Activated effector memory CD4-positive, alpha-beta T cell treated with Interleukin-2 at 50 U/mL for 16 hours (primary cell): ENCODE results near the gene PSTPIP1.
"Not testable (repeated sequence)": the region's sequence is repeated elsewhere in the genome, so short reads cannot be mapped to it uniquely, and the experiment has no call there.

Experiments
- DNase-seq: peaks from one replicate; pipeline ENCODE4 v3.0.0-alpha.2; 2020

Gene PSTPIP1

GRCh38 chr15:76994971-76995945 lies at the start of gene PSTPIP1:
Gene PSTPIP1, plus strand, starts transcription at chr15:76995126. Its CDS starts 448 bp downstream, at chr15:76995574.
- DNase-seq = peak; percentile 74

DNA sequence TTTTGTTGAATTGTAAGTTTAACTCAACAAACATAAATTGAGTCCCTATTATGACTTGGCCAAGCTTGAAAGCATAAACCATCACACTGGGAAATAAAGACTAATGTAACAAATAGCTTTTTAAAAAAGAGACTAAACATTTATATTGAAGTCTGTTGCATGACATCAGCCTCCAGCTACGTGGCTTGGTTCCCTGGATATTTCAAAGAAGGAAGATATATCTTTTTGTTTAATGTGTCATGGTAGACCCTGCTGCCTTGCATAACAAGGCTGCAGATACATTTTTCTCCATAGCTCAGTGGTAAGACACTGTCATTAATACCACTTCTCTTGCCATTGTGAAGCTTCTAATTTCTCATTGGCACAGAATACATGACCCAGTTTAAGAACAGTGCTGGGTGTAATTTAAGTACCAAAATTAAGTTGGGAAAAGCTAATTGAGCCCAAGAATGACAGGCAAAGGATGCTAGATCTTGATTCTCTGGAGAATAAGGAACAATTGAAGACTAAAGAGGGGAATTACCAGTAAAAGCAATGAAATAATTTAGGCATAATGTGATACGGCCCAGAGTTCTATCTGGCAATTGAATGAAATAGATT lies 49.3 kb upstream of the PSTPIP1 start:
- DNase-seq = no peak

- DNase-seq = no peak
Observed at GRCh38 chr15:76947454-76947853, 47.5 kb upstream of the PSTPIP1 start.

DNA sequence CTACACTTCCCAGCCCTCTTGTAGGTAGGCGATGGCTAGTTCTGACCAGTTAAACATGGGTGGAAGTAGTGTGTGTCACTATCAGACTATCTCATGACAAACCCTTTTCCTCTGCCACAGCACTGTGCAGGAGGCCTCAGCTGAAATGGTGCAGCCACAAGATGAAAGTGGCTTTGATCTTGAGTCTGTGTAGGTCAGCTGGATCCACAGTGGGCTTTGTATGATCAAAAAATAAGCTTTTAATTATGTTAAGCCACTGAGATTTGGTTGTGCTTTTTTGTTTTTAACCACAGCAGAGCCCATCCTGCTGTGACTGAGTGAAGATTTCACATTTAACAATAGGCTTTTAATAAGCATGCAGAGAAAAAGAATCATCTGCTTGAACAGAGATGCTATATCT lies 43.7 kb upstream of the PSTPIP1 start:
- DNase-seq = no peak

DNA sequence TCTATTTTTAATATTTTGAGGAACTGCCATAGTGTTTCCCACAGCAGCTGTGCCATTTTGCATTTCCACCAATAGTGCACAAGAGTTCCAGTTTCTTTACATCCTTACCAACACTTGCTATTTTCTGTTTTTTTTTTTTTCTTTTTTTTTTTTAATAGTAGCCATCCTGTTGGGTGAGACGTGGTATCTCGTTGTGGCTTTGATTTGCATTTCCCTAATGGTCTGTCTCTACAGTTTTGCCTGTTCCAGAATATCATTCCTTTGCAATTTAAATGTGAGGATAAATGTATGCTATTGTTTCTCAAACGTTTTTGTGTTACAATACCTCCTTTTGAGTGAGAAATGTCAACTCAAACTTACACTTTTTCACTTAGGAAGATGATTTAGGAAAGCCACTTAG lies 41.0 kb upstream of the PSTPIP1 start:
- DNase-seq = no peak

- no peak for DNase-seq
Observed at GRCh38 chr15:76954744-76955143, 40.2 kb upstream of the PSTPIP1 start.

DNA sequence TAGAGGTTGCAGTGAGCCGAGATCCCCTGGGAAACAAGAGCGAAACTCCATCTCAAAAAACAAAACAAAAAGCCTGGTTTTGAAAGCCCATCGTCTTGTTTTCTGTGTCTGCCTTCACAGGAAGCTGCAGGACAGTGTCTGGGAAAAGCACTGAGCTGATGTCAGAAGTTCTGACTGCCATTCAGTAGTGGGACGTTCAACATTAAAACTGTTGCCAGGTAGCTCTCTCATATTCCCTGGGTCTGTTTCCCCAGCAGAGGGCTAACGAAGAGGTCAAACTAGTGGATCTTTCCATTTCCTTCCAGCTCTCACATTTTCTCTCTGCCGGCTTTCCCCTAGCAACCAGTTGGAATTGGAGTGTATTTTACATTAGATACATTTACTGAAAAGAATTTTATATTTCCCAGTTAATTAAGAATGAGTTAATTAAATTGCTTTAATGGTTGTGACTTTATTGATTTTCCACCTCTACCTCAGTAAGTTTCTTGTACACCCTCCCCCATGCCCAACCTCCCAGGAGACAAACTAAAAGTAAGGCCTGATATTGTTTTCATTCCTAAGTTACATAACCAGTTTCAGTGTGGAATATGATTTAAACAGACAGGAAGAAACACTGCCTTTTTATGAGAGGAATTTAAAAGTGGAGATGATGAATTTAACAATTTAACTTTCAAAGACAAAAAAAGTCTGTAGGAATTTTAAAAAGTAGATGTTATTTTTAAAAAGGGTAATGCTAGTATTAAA lies 33.5 kb upstream of the PSTPIP1 start:
- no peak for DNase-seq

DNA sequence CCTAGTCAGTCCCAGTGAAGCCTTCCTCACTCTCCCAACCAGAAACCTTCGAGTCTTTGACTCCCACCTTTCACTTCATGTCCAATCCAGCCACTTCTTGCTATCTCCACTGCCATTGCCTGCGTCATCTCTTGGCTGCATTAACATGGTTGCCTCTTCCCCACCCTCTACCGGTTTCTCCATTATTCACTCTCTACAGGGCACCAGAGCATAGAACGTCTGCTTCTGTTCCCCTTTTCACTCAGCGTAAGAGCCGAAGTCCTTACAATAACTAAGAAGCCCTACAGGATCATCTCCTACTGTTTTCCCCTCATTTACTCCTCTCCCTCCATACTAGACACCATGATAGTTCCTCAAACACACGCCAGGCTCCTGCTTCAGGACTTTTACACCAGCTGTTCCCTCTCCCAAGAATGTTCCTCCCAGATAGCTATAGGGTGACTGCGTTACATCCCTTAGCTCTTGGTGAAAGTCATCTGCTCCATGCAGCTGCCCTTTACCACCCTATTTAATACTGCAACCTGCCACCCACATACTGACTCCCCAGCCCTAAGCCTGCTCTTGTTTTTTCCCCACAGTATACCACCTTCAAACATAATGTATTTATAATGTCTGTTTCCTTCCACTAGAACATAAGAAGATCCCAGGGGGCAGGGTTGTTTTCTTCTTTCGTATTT lies 32.5 kb upstream of the PSTPIP1 start:
- DNase-seq = no peak

- DNase-seq = no peak
Observed at GRCh38 chr15:76963596-76963995, 31.3 kb upstream of the PSTPIP1 start.

GRCh38 chr15:76964157-76964556 lies 30.8 kb upstream of the PSTPIP1 start:
- DNase-seq = no peak

GRCh38 chr15:76966051-76966450 lies 28.9 kb upstream of the PSTPIP1 start:
- not testable (repeated sequence) for DNase-seq

DNA sequence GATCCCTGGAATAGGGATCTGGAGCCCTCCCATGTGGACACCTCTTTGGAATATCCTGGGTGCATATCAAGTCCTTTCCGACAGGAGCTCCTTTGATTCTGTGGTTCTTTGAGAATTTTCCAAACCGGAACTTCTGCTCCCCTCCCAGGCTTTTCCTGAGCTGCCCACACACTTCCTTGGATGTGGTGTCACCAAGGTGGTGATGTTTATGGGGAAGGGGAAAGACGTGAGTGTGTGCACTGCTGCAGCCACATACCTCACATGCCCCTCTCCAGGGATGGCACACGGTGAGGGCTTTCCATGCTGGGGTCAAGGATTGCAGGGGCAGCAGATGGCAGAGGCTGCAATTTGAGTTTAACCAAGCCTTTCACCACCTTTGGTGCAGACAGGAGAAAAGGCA lies 27.9 kb upstream of the PSTPIP1 start:
- no peak for DNase-seq

DNA sequence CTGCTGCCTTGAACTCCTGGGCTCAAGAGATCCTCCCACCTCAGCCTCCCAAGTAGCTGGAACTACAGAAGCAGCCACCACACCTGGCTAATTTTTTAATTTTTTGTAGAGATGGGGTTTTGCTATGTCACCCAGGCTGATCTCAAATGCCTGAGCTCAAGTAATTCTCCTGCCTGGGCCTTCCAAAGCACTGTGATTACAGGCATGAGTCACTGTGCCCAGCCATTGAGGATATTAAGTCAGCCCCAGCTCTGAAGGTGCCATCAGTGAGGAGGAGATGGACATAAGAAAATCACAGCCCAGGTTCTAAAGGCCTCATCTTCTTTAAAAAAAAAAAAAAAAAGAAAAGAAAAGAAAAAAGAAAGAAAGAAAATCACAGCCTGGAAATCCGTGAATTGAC lies 26.6 kb upstream of the PSTPIP1 start:
- DNase-seq = no peak

GRCh38 chr15:76972389-76973361 lies 22.3 kb upstream of the PSTPIP1 start:
- no peak for DNase-seq

DNA sequence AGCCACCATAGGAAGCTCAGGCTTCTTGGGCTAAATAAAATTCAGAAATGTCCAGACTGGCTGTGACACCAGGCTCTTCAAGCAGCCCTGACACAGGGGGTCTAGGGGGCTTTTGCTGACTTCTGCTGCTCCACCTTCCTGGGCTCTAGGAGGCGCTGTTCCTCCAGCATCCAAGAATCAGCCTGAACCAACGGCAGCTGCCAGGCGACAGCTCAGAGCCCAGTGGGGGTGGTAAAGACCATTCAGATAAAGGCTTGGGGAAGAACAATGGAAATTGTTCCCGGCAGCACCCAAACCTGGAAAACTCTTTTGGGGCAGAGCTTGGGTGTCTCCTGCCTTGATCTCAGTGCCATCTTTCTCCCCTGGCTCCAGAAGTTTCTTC lies 21.6 kb upstream of the PSTPIP1 start:
- DNase-seq = peak; percentile 45

DNA sequence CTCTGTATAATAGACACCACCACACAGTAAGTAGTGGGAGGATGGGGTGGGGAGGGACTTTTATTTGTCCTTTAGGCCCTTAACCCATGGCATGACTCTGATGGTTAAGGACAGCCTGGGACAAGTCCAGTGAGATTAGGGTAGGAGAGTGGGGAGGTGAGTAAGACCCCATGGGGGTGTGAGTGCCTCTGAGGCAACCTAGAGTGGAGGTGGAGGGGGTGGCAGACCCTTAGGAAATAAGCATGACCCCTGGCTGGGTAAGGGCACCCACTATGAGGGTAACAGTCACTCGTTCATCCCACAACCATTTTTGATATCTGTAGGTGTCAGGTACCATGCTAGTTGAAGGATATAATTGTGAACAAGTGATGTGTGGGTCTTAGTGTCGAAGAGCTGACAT lies 21.0 kb upstream of the PSTPIP1 start:
- no peak for DNase-seq

GRCh38 chr15:76974456-76975036 lies 20.4 kb upstream of the PSTPIP1 start:
- DNase-seq = no peak

- DNase-seq = no peak
Observed at GRCh38 chr15:76976141-76976540, 18.8 kb upstream of the PSTPIP1 start.

DNA sequence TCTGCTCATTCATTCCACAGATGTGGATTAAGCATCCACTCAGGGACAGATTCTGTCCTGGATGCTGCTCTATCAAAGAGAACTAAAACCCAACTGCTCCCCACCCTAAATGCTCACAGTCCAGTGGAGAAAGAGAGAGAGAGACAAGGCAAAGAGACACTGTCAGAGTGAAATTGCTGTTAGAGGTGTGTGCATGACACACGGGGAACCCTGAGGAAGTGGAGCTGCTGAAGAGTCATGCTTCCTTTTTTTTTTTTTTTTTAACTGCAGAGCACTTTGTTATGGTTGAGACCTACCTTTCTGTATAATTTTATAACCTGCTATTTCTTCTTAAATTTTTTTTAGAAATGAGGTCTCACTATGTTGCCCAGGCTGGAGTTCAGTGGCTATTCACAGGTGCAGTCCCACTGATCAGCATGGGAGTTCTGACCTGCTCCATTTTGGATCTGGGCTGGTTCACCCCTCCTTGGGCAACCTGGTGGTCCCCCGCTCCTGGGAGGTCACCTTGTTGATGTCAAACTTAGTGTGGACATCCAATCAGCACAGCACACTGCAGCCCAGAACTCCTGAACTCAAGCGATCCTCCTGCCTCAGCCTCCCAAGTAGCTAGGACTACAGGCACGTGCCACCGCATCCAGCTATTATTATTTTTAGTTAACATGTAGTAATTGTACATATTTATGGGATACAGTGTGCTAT lies 18.2 kb upstream of the PSTPIP1 start:
- DNase-seq = no peak

DNA sequence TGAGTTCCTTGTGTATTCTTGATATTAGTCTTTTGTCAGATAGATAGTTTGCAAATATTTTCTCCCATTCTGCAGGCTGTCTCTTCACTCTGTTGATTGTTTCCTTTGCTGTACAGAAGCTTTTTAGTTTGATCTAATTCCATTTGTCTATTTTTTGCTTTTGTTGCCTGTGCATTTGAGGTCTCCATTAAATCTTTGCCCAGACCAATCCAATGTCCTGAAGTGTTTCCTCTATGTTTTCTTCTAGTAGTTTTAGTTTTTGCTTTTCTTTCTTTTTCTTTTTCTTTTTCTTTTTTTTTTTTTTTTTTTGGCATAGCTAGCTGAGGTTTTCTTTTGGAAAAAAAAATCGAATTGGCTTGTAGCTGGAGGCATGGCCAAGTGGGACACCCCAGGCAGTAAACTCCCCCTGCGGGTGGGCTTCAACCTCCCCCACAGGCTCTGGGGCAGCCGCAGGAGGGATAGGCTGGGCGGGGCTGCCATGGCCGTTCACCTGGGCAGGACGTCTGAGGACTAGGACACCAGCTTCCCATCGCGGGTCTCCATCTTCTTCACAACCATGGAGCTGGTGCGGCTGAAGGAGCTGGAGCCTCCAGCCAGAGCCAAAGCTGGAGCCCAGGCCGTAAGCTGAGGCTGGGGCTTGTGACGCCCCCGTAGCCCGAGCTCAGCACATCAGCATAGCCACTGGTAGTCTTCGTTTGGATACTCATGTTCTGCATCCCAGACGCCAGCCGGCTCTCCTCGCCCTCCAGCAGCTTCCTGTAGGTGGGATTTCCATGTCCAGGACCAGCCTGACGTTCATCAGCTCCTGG lies 16.2 kb upstream of the PSTPIP1 start:
- no peak for DNase-seq
